ENCODE results near the gene DSTN.
A peak's percentile ranks its signal among the peaks of the same experiment; 100 is the strongest.

The DSTN gene

GRCh38 chr20:17569616-17570346 is at the start of gene DSTN:
Gene DSTN (plus strand): TSS chr20:17570075. CDS start chr20:17570209, 134 bp downstream.
- DNase-seq (ENCODE audit: extremely low spot score), result peak; percentile 91
- CTCF ChIA-PET, result interaction anchor here (0.6 to 1.4 kb wide), 5 partner anchors 10 to 76 kb away, joined by 3 to 6 read pairs (median 3); no protein-coding TSS in a partner anchor
- TF ChIP-seq LEF1 (IDR thresholded peaks at IDR 0.05; ENCODE audit: borderline replicate concordance), result no peak
- TF ChIP-seq FOXA1 (IDR thresholded peaks at IDR 0.05), result no peak
- peak; percentile 67; the same call in 1 of the 2 replicates for TF ChIP-seq CTBP1 (IDR thresholded peaks at IDR 0.05; ENCODE audit: borderline replicate concordance)
- TF ChIP-seq FOXM1 (IDR thresholded peaks at IDR 0.05; ENCODE audit: borderline replicate concordance), result no peak
- TF ChIP-seq ARNT (IDR thresholded peaks at IDR 0.05), result peak; percentile 96
- TF ChIP-seq NFRKB (IDR thresholded peaks at IDR 0.05), result no peak
- POLR2A ChIA-PET, result interaction anchor here (0.6 to 2.0 kb wide), 21 partner anchors 10 to 389 kb away, joined by 3 to 16 read pairs (median 4); partner anchors contain the start of gene BFSP1

- no peak for DNase-seq (ENCODE audit: extremely low spot score)
- CTCF ChIA-PET, result no interaction called here
Observed at GRCh38 chr20:17520583-17520982, 49.3 kb upstream of the DSTN start.

GRCh38 chr20:17522528-17522927 is 47.3 kb upstream of the DSTN start:
- CTCF ChIA-PET, result no interaction called here
- no peak for DNase-seq (ENCODE audit: extremely low spot score)
- POLR2A ChIA-PET, result no interaction called here
- TF ChIP-seq FOXA1 (IDR thresholded peaks at IDR 0.05) (no peak), PKNOX1 (IDR thresholded peaks at IDR 0.05) (no peak), L3MBTL2 (conservative IDR thresholded peaks at IDR 0.05) (no peak), ZNF384 (IDR thresholded peaks at IDR 0.05) (no peak), ELF4 (IDR thresholded peaks at IDR 0.05) (no peak), FOXK2 (IDR thresholded peaks at IDR 0.05) (no peak), NFRKB (IDR thresholded peaks at IDR 0.05) (no peak), SP1 (IDR thresholded peaks at IDR 0.05) (no peak), FOXM1 (IDR thresholded peaks at IDR 0.05; ENCODE audit: borderline replicate concordance) (no peak), ARNT (IDR thresholded peaks at IDR 0.05) (no peak), TARDBP (IDR thresholded peaks at IDR 0.05) (no peak)

More at GRCh38 chr20:17520583-17520982, 49.3 kb upstream of the DSTN start:
- TF ChIP-seq NFRKB (IDR thresholded peaks at IDR 0.05) (no peak), BHLHE40 (IDR thresholded peaks at IDR 0.05; ENCODE audit: borderline replicate concordance) (no peak), L3MBTL2 (conservative IDR thresholded peaks at IDR 0.05) (no peak), TARDBP (IDR thresholded peaks at IDR 0.05) (no peak), ARNT (IDR thresholded peaks at IDR 0.05) (no peak), CTBP1 (IDR thresholded peaks at IDR 0.05; ENCODE audit: borderline replicate concordance) (no peak), HDGF (IDR thresholded peaks at IDR 0.05; ENCODE audit: borderline replicate concordance) (no peak), LEF1 (IDR thresholded peaks at IDR 0.05; ENCODE audit: borderline replicate concordance) (no peak), ZNF384 (IDR thresholded peaks at IDR 0.05) (no peak), SP1 (IDR thresholded peaks at IDR 0.05) (no peak), ELF4 (IDR thresholded peaks at IDR 0.05) (no peak), SUZ12 (IDR thresholded peaks at IDR 0.05) (no peak), PKNOX1 (IDR thresholded peaks at IDR 0.05) (no peak), FOXK2 (IDR thresholded peaks at IDR 0.05) (no peak), FOXM1 (IDR thresholded peaks at IDR 0.05; ENCODE audit: borderline replicate concordance) (no peak), FOXA1 (IDR thresholded peaks at IDR 0.05) (no peak)
- POLR2A ChIA-PET, result no interaction called here

- TF ChIP-seq ELF4 (IDR thresholded peaks at IDR 0.05) (no peak), CTBP1 (IDR thresholded peaks at IDR 0.05; ENCODE audit: borderline replicate concordance) (no peak), SUZ12 (IDR thresholded peaks at IDR 0.05) (no peak), FOXA1 (IDR thresholded peaks at IDR 0.05) (no peak), SP1 (IDR thresholded peaks at IDR 0.05) (no peak), NFRKB (IDR thresholded peaks at IDR 0.05) (no peak), L3MBTL2 (conservative IDR thresholded peaks at IDR 0.05) (no peak), ZNF384 (IDR thresholded peaks at IDR 0.05) (no peak), FOXM1 (IDR thresholded peaks at IDR 0.05; ENCODE audit: borderline replicate concordance) (no peak), TARDBP (IDR thresholded peaks at IDR 0.05) (no peak)
- POLR2A ChIA-PET, result interaction anchor here (0.9 kb wide), 1 partner anchor 9 kb away, joined by 3 read pairs; no protein-coding TSS in a partner anchor
- DNase-seq (ENCODE audit: extremely low spot score), result no peak
- CTCF ChIA-PET, result no interaction called here
Observed at GRCh38 chr20:17523326-17523725, 46.5 kb upstream of the DSTN start.

- DNase-seq (ENCODE audit: extremely low spot score), result no peak
- ChIA-PET CTCF (interaction anchor here (1.0 kb wide), 1 partner anchor 12 kb away, joined by 3 read pairs; no protein-coding TSS in a partner anchor), POLR2A (interaction anchor here (1.8 kb wide), 1 partner anchor 45 kb away, joined by 5 read pairs; the partner anchor contains the start of gene DSTN)
- TF ChIP-seq FOXM1 (IDR thresholded peaks at IDR 0.05; ENCODE audit: borderline replicate concordance), result no peak
- TF ChIP-seq HDGF (IDR thresholded peaks at IDR 0.05; ENCODE audit: borderline replicate concordance), result no peak
- no peak for TF ChIP-seq SP1 (IDR thresholded peaks at IDR 0.05)
- no peak for TF ChIP-seq ZNF384 (IDR thresholded peaks at IDR 0.05)
- no peak for TF ChIP-seq CTBP1 (IDR thresholded peaks at IDR 0.05; ENCODE audit: borderline replicate concordance)
- no peak for TF ChIP-seq FOXK2 (IDR thresholded peaks at IDR 0.05)
- TF ChIP-seq LEF1 (IDR thresholded peaks at IDR 0.05; ENCODE audit: borderline replicate concordance), result no peak
- no peak for TF ChIP-seq L3MBTL2 (conservative IDR thresholded peaks at IDR 0.05)
- TF ChIP-seq NFRKB (IDR thresholded peaks at IDR 0.05), result no peak
- no peak for TF ChIP-seq SUZ12 (IDR thresholded peaks at IDR 0.05)
- TF ChIP-seq TARDBP (IDR thresholded peaks at IDR 0.05), result no peak
- no peak for TF ChIP-seq ELF4 (IDR thresholded peaks at IDR 0.05)
- TF ChIP-seq ARNT (IDR thresholded peaks at IDR 0.05), result no peak
- no peak for TF ChIP-seq BHLHE40 (IDR thresholded peaks at IDR 0.05; ENCODE audit: borderline replicate concordance)
- TF ChIP-seq FOXA1 (IDR thresholded peaks at IDR 0.05), result no peak
- TF ChIP-seq PKNOX1 (IDR thresholded peaks at IDR 0.05), result no peak
Observed at GRCh38 chr20:17524560-17524959, 45.3 kb upstream of the DSTN start.
